Measurements from ENCODE around the gene TMEM50B.

Gene TMEM50B

GRCh38 chr21:33432496-33432895, 47.3 kb downstream of the TMEM50B start:
- H3K4me1 ChIP-seq (ENCODE audit: insufficient read depth, low read length, severe bottlenecking) = no peaks in the 10 kb centered on the region
- H3K4me2 ChIP-seq (ENCODE audit: low read length) = no peak overlapping the region
- H3K9ac ChIP-seq (ENCODE audit: low read length) = no peak overlapping the region

GRCh38 chr21:33430858-33431257, 48.9 kb downstream of the TMEM50B start:
- peaks cover 89% of the 10 kb centered on the region for H3K36me3 ChIP-seq (ENCODE audit: insufficient read depth, low read length)
- no peak overlapping the region for H3K27ac ChIP-seq (ENCODE audit: low read depth, low read length, poor library complexity, severe bottlenecking)

More at GRCh38 chr21:33432496-33432895, 47.3 kb downstream of the TMEM50B start:
- Histone ChIP-seq H3K9me2 (ENCODE audit: low read depth, low read length) (no peaks in the 10 kb centered on the region), H4K20me1 (ENCODE audit: insufficient read depth, low read length) (no peaks in the 10 kb centered on the region), H3K4me3 (ENCODE audit: low read depth, low read length, poor library complexity, severe bottlenecking) (no peak overlapping the region), H3K79me2 (ENCODE audit: insufficient read depth, low read length) (no peaks in the 10 kb centered on the region), H3K9me3 (ENCODE audit: low read length) (no peaks in the 10 kb centered on the region), H2AFZ (ENCODE audit: low read length) (no peak overlapping the region), H3K27ac (ENCODE audit: low read depth, low read length, poor library complexity, severe bottlenecking) (no peak overlapping the region), H3K36me3 (ENCODE audit: insufficient read depth, low read length) (peaks cover 94% of the 10 kb centered on the region), H3F3A (ENCODE audit: insufficient read depth, low read length) (no peaks in the 10 kb centered on the region), H3K27me3 (ENCODE audit: insufficient read depth, low read length) (no peaks in the 10 kb centered on the region)
- TF ChIP-seq CTCF (IDR thresholded peaks at IDR 0.05; ENCODE audit: low read length) (no peak), EZH2 (IDR thresholded peaks at IDR 0.05; ENCODE audit: borderline replicate concordance, low read length) (no peak)

GRCh38 chr21:33428669-33429068, 51.1 kb downstream of the TMEM50B start:
- Histone ChIP-seq H3K4me1 (ENCODE audit: insufficient read depth, low read length, severe bottlenecking) (no peaks in the 10 kb centered on the region), H3K27ac (ENCODE audit: low read depth, low read length, poor library complexity, severe bottlenecking) (no peak overlapping the region), H3K4me3 (ENCODE audit: low read depth, low read length, poor library complexity, severe bottlenecking) (no peak overlapping the region), H3F3A (ENCODE audit: insufficient read depth, low read length) (no peaks in the 10 kb centered on the region), H4K20me1 (ENCODE audit: insufficient read depth, low read length) (no peaks in the 10 kb centered on the region), H3K9me2 (ENCODE audit: low read depth, low read length) (no peaks in the 10 kb centered on the region), H3K27me3 (ENCODE audit: insufficient read depth, low read length) (no peaks in the 10 kb centered on the region), H2AFZ (ENCODE audit: low read length) (no peak overlapping the region), H3K36me3 (ENCODE audit: insufficient read depth, low read length) (peaks cover 92% of the 10 kb centered on the region), H3K9me3 (ENCODE audit: low read length) (no peaks in the 10 kb centered on the region), H3K9ac (ENCODE audit: low read length) (no peak overlapping the region), H3K79me2 (ENCODE audit: insufficient read depth, low read length) (no peaks in the 10 kb centered on the region), H3K4me2 (ENCODE audit: low read length) (no peak overlapping the region)
- no peak for TF ChIP-seq CTCF (IDR thresholded peaks at IDR 0.05; ENCODE audit: low read length)
- no peak for TF ChIP-seq EZH2 (IDR thresholded peaks at IDR 0.05; ENCODE audit: borderline replicate concordance, low read length)

More at GRCh38 chr21:33430858-33431257, 48.9 kb downstream of the TMEM50B start:
- TF ChIP-seq CTCF (IDR thresholded peaks at IDR 0.05; ENCODE audit: low read length) (no peak), EZH2 (IDR thresholded peaks at IDR 0.05; ENCODE audit: borderline replicate concordance, low read length) (no peak)
- no peak overlapping the region for H3K4me2 ChIP-seq (ENCODE audit: low read length)
- H3K9me3 ChIP-seq (ENCODE audit: low read length) = no peaks in the 10 kb centered on the region
- no peaks in the 10 kb centered on the region for H3K27me3 ChIP-seq (ENCODE audit: insufficient read depth, low read length)
- H2AFZ ChIP-seq (ENCODE audit: low read length) = no peak overlapping the region
- no peaks in the 10 kb centered on the region for H3K79me2 ChIP-seq (ENCODE audit: insufficient read depth, low read length)
- H3K9me2 ChIP-seq (ENCODE audit: low read depth, low read length) = no peaks in the 10 kb centered on the region
- no peaks in the 10 kb centered on the region for H3K4me1 ChIP-seq (ENCODE audit: insufficient read depth, low read length, severe bottlenecking)
- H3K4me3 ChIP-seq (ENCODE audit: low read depth, low read length, poor library complexity, severe bottlenecking) = no peak overlapping the region
- no peaks in the 10 kb centered on the region for H3F3A ChIP-seq (ENCODE audit: insufficient read depth, low read length)
- no peak overlapping the region for H3K9ac ChIP-seq (ENCODE audit: low read length)
- no peaks in the 10 kb centered on the region for H4K20me1 ChIP-seq (ENCODE audit: insufficient read depth, low read length)

Data from OCI-LY1 (cell line).